Upper lobe of left lung (tissue), 6 donors: Measurements from ENCODE around the gene CHRDL2. TPM values are rescaled to one million over a fixed set of nuclear protein-coding genes. Genes with fewer than 3 reads are reported as not detected.
A peak's percentile ranks its signal among the peaks of the same experiment; 100 is the strongest.

Experiments used
- ATAC-seq, 2 donors: fragments of 200-7000 bp; cut with Tn5 transposase; one replicate each; pipeline ENCODE4 v1.9.1; 2022; ENCODE audit warnings: mild to moderate bottlenecking in 2 of 2, moderate library complexity in 2 of 2; ENCODE audit not compliant: low FRiP score in 2 of 2
- DNase-seq, 2 donors: peaks; one replicate each; pipeline ENCODE4 v3.0.0-alpha.2; 2019 to 2020
- H3K27ac ChIP-seq, 4 donors: fragments of 200-600 bp; sonication (generic); one replicate each; pipeline ENCODE4 v1.5.1; 2016 to 2019
- H3K27me3 ChIP-seq, 4 donors: fragments of 200-600 bp; sonication (generic); one replicate each; pipeline ENCODE4 v1.5.1; 2017 to 2019
- H3K36me3 ChIP-seq, 4 donors: fragments of 200-600 bp; sonication (generic); one replicate each; pipeline ENCODE4 v1.5.1; 2016 to 2019
- H3K4me1 ChIP-seq, 4 donors: fragments of 200-600 bp; sonication (generic); one replicate each; pipeline ENCODE4 v1.5.1; 2018 to 2019
- H3K4me3 ChIP-seq, 4 donors: fragments of 200-600 bp; sonication (generic); one replicate each; pipeline ENCODE4 v1.5.1; 2017 to 2019; ENCODE audit warnings: mild to moderate bottlenecking in 2 of 4, moderate library complexity in 1 of 4
- H3K9me3 ChIP-seq, 4 donors: fragments of 200-600 bp; sonication (generic); one replicate each; pipeline ENCODE4 v1.5.1; 2018 to 2019
- CTCF ChIP-seq, 6 experiments: fragments of 450-650 bp in 4 of 6; fragments of 200-600 bp in 2 of 6; sonication (generic) in 2 of 6; IDR thresholded peaks; one replicate each; pipeline ENCODE4 v1.5.1; 2016 to 2019; ENCODE audit warnings: antibody characterized with exemption in 6 of 6
- EP300 ChIP-seq, 4 donors: sonication (generic); formaldehyde crosslinking; IDR thresholded peaks; one replicate each; pipeline ENCODE4 v1.5.1; 2017; ENCODE audit warnings: antibody characterized with exemption in 4 of 4, control low read depth in 2 of 4
- POLR2A ChIP-seq, 4 donors: fragments of 450-650 bp; IDR thresholded peaks; one replicate each; pipeline ENCODE4 v1.5.1; 2016 to 2017; ENCODE audit warnings: antibody characterized with exemption in 4 of 4, mild to moderate bottlenecking in 2 of 4
- POLR2AphosphoS5 ChIP-seq, 2 donors: sonication (generic); formaldehyde crosslinking; IDR thresholded peaks; one replicate each; pipeline ENCODE4 v1.5.1; 2017; ENCODE audit warnings: antibody characterized with exemption in 2 of 2
- WGBS, 2 donors: methylation state at CpG; one replicate each; pipeline ENCODE4 v1.1.5; 2017 to 2018; 5-methylcytosine and 5-hydroxymethylcytosine counted together
- total RNA-seq, 6 donors: library from RNA; depleted of rRNA in 4 of 6; stranded (reverse); fragments of >200 nt in 4 of 6; gene quantifications; one replicate each; pipeline versions ENCODE4 v1.1.0 to v1.2.1, GENCODE V29; 2016 to 2021
- donor health status: DM: no; HTN: no; CAD: no; lungs with moderate emphysema.
- donor health status: DM: no; HTN: yes; CAD: no; lungs with severe emphysema.

CHRDL2 gene
- total RNA-seq, 6 donors from 2014 or later, result 1.3 to 3.1 (median 1.5) TPM; not detected in 3

GRCh38 chr11:74725701-74726100, 5.5 kb downstream of the CHRDL2 start:
- H3K36me3 ChIP-seq, result no peaks in the 10 kb centered on the region
- ATAC-seq (no peak), DNase-seq (no peak)
- H3K27me3 ChIP-seq, result peaks cover 0 to 3% (median 1%) of the 10 kb centered on the region in 4 donors
- H3K9me3 ChIP-seq, result no peaks in the 10 kb centered on the region
- TF ChIP-seq POLR2A (IDR thresholded peaks at IDR 0.05) (no peak), POLR2AphosphoS5 (IDR thresholded peaks at IDR 0.05) (no peak), EP300 (IDR thresholded peaks at IDR 0.05) (no peak), CTCF (IDR thresholded peaks at IDR 0.05) (no peak)
- WGBS, 2 donors, result 76 to 77% methylated on average over 4 of the region's 4 CpGs
- no peak overlapping the region for H3K27ac ChIP-seq
- peaks cover 0 to 7% (median 2%) of the 10 kb centered on the region in 4 donors for H3K4me1 ChIP-seq
- H3K4me3 ChIP-seq, result no peak overlapping the region

GRCh38 chr11:74723511-74723910, 7.7 kb downstream of the CHRDL2 start:
- no peaks in the 10 kb centered on the region for H3K36me3 ChIP-seq
- H3K4me3 ChIP-seq, result no peak overlapping the region
- H3K9me3 ChIP-seq, result no peaks in the 10 kb centered on the region
- 85 to 89% methylated on average over 5 of the region's 5 CpGs for WGBS, 2 donors
- H3K4me1 ChIP-seq, result peaks cover 0 to 6% (median 2%) of the 10 kb centered on the region in 4 donors
- ATAC-seq, result no peak
- DNase-seq, result no peak
- TF ChIP-seq POLR2AphosphoS5 (IDR thresholded peaks at IDR 0.05), result no peak
- TF ChIP-seq EP300 (IDR thresholded peaks at IDR 0.05), result no peak
- TF ChIP-seq POLR2A (IDR thresholded peaks at IDR 0.05), result no peak
- TF ChIP-seq CTCF (IDR thresholded peaks at IDR 0.05), result no peak
- no peaks in the 10 kb centered on the region for H3K27me3 ChIP-seq
- no peak overlapping the region for H3K27ac ChIP-seq

GRCh38 chr11:74721479-74721835, 9.8 kb downstream of the CHRDL2 start:
- Histone ChIP-seq H3K27ac (peak overlapping the region in 2 of 4 donors; percentile 34 to 53), H3K9me3 (no peaks in the 10 kb centered on the region), H3K36me3 (no peaks in the 10 kb centered on the region), H3K4me3 (no peak overlapping the region), H3K27me3 (no peaks in the 10 kb centered on the region), H3K4me1 (peaks cover 0 to 4% (median 2%) of the 10 kb centered on the region in 4 donors)
- DNase-seq (no peak), ATAC-seq (peak in 1 of 2 donors; percentile 15)
- no peak for TF ChIP-seq CTCF (IDR thresholded peaks at IDR 0.05)
- no peak for TF ChIP-seq EP300 (IDR thresholded peaks at IDR 0.05)
- TF ChIP-seq POLR2A (IDR thresholded peaks at IDR 0.05), result no peak
- no peak for TF ChIP-seq POLR2AphosphoS5 (IDR thresholded peaks at IDR 0.05)
- WGBS, 2 donors, result 77 to 91% methylated on average over 3 of the region's 3 CpGs

- H3K27ac ChIP-seq, result peak overlapping the region in 3 of 4 donors; percentile 34 to 53 (median 37)
- peak; percentile 32 to 62 for ATAC-seq
- WGBS, 2 donors, result 69 to 77% methylated on average over 14 to 17 of the region's 17 CpGs
Observed at GRCh38 chr11:74720596-74721478, 10.4 kb downstream of the CHRDL2 start.

More at GRCh38 chr11:74720596-74721478, 10.4 kb downstream of the CHRDL2 start:
- Histone ChIP-seq H3K27me3 (no peaks in the 10 kb centered on the region), H3K36me3 (no peaks in the 10 kb centered on the region), H3K9me3 (no peaks in the 10 kb centered on the region), H3K4me3 (no peak overlapping the region), H3K4me1 (peaks cover 0 to 4% (median 0%) of the 10 kb centered on the region in 4 donors)
- TF ChIP-seq POLR2A (IDR thresholded peaks at IDR 0.05) (no peak), CTCF (IDR thresholded peaks at IDR 0.05) (no peak), POLR2AphosphoS5 (IDR thresholded peaks at IDR 0.05) (peak; percentile 22 to 36)
- peak in 1 of 2 donors; percentile 47 for DNase-seq
